ENCODE data around the gene CYP21A2. TPM values are rescaled to one million over a fixed set of nuclear protein-coding genes. Genes with fewer than 3 reads are reported as not detected.
"Not testable (repeated sequence)": the region's sequence is repeated elsewhere in the genome, so short reads cannot be mapped to it uniquely, and the experiment has no call there.

CYP21A2 gene
- total RNA-seq, 4 donors from 2014 or later = 4.1 TPM; not detected in 3

GRCh38 chr6:32040299-32041049, 2.3 kb downstream of the CYP21A2 start:
- H3K36me3 ChIP-seq; intact Hi-C loops (cut with DNase I; ENCODE audit: low total_unique reads); DNase-seq; H3K9me3 ChIP-seq; H3K27me3 ChIP-seq; H3K4me1 ChIP-seq; H3K27ac ChIP-seq; H3K4me3 ChIP-seq: not testable (repeated sequence)

DNA sequence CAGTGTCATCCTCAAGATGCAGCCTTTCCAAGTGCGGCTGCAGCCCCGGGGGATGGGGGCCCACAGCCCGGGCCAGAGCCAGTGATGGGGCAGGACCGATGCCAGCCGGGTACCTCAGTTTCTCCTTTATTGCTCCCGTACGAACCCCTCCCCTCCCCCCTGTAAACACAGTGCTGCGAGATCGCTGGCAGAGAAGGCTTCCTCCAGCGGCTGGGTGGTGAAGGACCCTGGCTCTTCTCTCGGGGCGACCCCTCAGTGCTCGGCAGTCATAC, 2.8 kb downstream of the CYP21A2 start:
- H3K4me1 ChIP-seq; H3K27me3 ChIP-seq; H3K9me3 ChIP-seq; DNase-seq; intact Hi-C loops (cut with DNase I; ENCODE audit: low total_unique reads); H3K27ac ChIP-seq; H3K4me3 ChIP-seq; H3K36me3 ChIP-seq: not testable (repeated sequence)

GRCh38 chr6:32041385-32041784, 3.2 kb downstream of the CYP21A2 start:
- H3K4me3 ChIP-seq; H3K9me3 ChIP-seq; DNase-seq; H3K4me1 ChIP-seq; H3K27me3 ChIP-seq; H3K27ac ChIP-seq; H3K36me3 ChIP-seq; intact Hi-C loops (cut with DNase I; ENCODE audit: low total_unique reads): not testable (repeated sequence)

DNA sequence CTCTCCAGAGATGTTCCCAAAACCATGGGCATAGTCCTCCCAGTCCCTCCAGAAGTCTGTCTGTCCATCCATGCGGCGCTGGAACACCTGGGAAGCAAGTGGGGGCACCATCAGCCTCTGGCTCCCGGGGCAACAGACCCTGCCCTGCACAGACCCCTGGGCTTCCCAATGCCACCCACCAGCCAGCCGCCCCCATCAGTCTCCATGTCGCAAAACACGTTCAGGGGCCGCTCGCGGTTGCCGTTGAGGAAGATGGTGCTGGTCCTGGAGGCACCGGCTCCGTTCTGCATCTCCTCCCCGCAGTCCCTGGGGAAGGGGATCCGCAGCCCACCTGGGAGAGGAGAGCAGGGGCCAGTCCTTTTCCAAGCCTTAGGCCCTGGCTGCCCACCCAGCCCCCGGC, 4.1 kb downstream of the CYP21A2 start:
- H3K36me3 ChIP-seq; H3K4me1 ChIP-seq; H3K4me3 ChIP-seq; H3K27me3 ChIP-seq; H3K9me3 ChIP-seq; intact Hi-C loops (cut with DNase I; ENCODE audit: low total_unique reads); H3K27ac ChIP-seq; DNase-seq: not testable (repeated sequence)

DNA sequence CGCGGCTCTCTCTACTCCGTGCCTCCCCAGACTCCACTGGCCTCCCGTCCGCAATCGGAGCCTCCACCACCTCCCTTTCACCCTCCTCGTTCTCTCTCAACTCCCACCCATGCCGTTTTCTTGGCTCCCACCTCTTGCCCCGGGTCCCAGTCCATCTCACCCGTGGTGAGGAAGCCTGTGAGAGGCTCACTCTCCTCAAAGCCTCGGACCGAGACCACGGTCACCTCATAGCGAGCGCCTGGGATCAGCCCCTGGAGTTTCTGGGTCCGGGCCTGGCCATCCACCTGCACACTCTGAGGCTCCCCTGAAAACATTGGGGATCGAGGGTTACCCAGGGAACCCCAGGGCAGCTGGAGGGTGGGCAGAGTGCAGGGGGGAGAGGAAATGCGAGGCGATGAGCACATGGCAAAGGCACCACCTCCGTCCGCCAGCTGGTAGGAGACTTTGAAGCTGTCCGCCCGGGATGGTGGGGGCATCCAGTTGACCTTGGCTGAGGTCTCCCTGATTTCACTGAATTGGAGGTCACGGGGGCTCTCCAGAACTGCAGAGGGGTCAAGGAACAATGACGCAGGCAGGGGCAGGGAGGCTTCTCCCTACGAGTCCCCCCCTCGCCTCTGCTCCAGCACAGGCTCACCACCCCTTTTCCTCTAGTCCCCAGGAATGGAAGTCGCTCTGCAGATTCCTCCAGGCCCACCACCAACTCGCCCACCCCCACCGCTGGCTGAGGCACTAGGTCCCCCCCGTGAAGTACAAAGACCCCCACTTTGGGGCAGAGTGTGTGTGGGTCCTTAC, 5.6 kb downstream of the CYP21A2 start:
- intact Hi-C loops (cut with DNase I; ENCODE audit: low total_unique reads); H3K4me3 ChIP-seq; DNase-seq; H3K27ac ChIP-seq; H3K27me3 ChIP-seq; H3K9me3 ChIP-seq; H3K36me3 ChIP-seq: not testable (repeated sequence)
- peaks cover 3 to 10% of the 10 kb centered on the region in 2 donors for H3K4me1 ChIP-seq

- intact Hi-C loops (cut with DNase I; ENCODE audit: low total_unique reads); H3K27me3 ChIP-seq: not testable (repeated sequence)
Measured at GRCh38 chr6:32044916-32045315, 6.7 kb downstream of the CYP21A2 start.

GRCh38 chr6:32045811-32046449, 7.7 kb downstream of the CYP21A2 start:
- H3K9me3 ChIP-seq = no peaks in the 10 kb centered on the region
- H3K4me1 ChIP-seq = peaks cover 3 to 10% of the 10 kb centered on the region in 2 donors
- TF ChIP-seq, protein P1, sequence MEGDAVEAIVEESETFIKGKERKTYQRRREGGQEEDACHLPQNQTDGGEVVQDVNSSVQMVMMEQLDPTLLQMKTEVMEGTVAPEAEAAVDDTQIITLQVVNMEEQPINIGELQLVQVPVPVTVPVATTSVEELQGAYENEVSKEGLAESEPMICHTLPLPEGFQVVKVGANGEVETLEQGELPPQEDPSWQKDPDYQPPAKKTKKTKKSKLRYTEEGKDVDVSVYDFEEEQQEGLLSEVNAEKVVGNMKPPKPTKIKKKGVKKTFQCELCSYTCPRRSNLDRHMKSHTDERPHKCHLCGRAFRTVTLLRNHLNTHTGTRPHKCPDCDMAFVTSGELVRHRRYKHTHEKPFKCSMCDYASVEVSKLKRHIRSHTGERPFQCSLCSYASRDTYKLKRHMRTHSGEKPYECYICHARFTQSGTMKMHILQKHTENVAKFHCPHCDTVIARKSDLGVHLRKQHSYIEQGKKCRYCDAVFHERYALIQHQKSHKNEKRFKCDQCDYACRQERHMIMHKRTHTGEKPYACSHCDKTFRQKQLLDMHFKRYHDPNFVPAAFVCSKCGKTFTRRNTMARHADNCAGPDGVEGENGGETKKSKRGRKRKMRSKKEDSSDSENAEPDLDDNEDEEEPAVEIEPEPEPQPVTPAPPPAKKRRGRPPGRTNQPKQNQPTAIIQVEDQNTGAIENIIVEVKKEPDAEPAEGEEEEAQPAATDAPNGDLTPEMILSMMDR (IDR thresholded peaks at IDR 0.05) = no peak
- no peak for TF ChIP-seq POLR2A (IDR thresholded peaks at IDR 0.05)
- H3K27ac ChIP-seq = peak overlapping the region; percentile 75 to 87
- intact Hi-C loops (cut with DNase I; ENCODE audit: low total_unique reads) = no loop called here
- DNase-seq = no peak
- no peaks in the 10 kb centered on the region for H3K36me3 ChIP-seq
- no peak overlapping the region for H3K4me3 ChIP-seq
- no peaks in the 10 kb centered on the region for H3K27me3 ChIP-seq

More at GRCh38 chr6:32044916-32045315, 6.7 kb downstream of the CYP21A2 start:
- not testable (repeated sequence) for H3K36me3 ChIP-seq, DNase-seq, H3K27ac ChIP-seq, H3K4me3 ChIP-seq, H3K9me3 ChIP-seq
- H3K4me1 ChIP-seq = peaks cover 3 to 10% of the 10 kb centered on the region in 2 donors

DNA sequence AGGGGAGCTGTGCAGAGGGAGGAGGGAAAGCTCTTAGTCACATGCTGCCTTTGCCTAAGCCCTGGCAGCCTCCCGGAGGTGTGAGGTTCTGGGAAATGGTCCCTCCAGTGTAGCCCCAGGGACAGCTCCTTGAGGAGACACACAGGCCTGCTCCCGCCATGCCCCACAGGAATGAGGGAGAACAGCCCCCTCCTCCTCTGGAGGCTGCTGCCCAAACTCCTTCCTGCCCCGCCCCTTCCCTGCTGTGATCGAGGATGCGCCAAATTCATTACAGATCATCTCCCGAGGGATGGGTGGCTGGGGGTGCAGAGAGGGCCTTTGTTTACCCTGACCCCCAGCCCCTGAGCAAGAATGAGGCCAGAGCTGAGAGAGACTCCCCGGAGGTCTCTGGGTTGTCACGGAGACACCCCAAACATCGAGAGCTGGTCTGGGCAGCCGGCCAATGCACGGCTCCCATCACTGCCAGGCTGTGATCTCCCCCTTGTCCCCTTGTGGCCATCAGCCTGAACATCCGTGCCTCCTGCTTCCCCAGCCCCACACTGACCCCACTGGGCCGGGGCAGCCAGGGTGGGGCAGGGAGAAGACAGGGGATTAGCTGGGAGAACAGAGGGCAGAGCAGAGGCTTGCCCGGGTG, 8.4 kb downstream of the CYP21A2 start:
- intact Hi-C loops (cut with DNase I; ENCODE audit: low total_unique reads) = no loop called here
- Histone ChIP-seq H3K4me3 (no peak overlapping the region), H3K4me1 (peaks cover 3 to 10% of the 10 kb centered on the region in 2 donors), H3K27ac (peak overlapping the region; percentile 75 to 87), H3K9me3 (no peaks in the 10 kb centered on the region), H3K27me3 (no peaks in the 10 kb centered on the region), H3K36me3 (no peaks in the 10 kb centered on the region)
- no peak for TF ChIP-seq POLR2A (IDR thresholded peaks at IDR 0.05)
- TF ChIP-seq, protein P1 (IDR thresholded peaks at IDR 0.05) = no peak
- DNase-seq = peak; percentile 65 to 67
